GM03348 (cell line): Measurements from ENCODE around the gene LECT2.

Source experiments
- DNase-seq: peaks from one replicate; pipeline ENCODE4 v3.0.0; 2012; ENCODE audit warnings: low spot score

Gene LECT2

GRCh38 chr5:135934939-135935338 lies 19.8 kb downstream of the LECT2 start:
- no peak for DNase-seq

DNA sequence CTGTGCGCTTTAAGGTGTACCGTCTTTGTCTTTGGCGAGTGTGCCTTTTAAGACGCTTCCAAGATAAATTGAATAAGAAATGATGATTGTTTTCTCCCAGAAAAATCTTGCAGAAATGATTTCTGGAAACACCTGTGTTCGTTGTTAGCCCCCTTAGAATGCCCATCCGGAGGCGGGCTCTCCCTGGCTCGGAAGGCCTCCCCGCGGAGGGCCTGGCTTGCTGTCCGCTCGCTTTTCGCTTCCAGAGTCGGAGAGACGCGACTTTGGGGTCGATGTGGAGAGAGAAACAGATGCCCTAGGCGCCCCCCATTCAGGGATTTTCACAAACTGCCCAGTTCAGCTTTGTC lies 23.9 kb downstream of the LECT2 start:
- DNase-seq: no peak

DNA sequence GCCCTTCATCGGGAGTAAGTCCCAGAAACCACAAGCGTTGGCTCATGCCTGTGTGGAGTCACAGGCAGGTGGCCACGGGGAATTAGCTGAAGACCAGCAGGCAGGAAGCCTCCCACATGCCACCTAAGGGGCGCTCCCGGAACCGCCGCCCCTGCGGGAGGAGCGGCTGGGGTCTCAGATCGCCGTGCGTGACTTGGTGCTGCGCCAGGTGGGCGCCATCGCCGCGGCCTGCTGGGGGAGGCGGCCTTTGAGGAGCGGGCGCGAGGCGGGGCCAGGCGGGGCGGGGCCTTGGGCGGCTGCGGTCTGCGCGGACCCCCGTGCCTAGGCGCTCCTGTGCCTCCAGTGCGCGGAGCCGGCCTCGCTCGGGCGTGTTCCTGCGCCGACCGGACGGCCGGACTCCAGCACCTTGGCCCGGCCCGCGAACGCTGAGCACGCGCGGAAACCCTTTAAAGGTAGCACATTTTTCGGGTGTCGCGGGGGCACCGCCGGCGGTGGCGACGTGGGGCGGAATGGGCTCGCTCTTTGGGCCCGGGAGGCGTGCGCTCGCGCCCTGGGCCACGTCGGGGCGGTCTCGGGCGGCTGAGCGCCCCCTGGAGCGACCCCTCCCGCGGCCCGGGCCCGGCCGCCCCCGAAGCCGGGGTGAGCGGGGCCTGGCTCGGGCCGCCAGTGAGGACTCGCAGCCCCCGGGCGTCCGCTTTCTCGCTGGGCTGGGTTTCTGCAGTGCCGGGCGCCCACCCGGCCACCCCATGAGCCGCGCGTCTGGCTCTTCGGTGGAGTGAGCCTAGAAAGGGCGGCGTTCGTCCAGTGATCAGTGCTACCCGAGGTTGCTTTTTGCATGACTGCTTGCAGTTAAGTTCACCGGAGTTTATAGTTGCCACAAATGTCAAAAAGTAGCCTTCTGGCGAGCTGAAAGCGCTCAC lies 24.5 kb downstream of the LECT2 start:
- DNase-seq: peak; percentile 18

DNA sequence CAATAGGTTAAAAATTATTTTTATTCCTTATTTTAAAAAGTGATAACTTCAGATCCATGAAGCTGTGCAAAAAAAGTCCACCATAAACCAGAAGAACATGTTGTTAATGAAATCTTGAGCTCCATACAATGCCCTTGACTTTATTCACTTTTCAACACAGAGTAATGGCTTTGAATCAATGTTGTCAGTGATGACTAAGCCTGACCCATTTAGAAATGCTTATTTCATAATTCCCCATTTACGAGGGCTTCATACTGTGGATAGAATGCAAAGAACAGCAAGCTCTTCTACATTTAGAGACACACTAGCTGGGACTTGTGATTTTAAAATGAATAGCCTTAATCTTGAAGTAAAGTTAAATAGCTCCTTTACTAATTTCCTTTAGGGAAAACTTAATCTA lies 33.4 kb downstream of the LECT2 start:
- DNase-seq: peak; percentile 51

DNA sequence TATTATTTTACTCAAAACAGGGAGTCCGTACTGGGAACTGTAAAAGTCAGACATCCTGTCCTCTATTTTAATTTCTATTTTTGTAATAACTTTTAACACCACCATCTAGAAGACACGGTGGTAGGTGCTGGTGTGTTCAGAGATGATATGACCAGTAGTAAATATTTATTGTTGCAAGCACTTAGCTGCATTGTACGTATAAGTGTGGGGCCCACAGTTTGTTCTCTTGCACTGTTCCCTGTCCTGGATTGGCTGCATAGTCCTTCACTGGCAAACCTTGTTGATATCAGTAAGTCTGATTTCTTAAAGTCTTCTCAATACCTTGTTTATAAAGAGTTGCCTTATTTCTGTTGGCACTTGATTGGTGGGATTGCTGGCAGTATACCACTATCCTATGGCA lies 34.6 kb downstream of the LECT2 start:
- no peak for DNase-seq

DNA sequence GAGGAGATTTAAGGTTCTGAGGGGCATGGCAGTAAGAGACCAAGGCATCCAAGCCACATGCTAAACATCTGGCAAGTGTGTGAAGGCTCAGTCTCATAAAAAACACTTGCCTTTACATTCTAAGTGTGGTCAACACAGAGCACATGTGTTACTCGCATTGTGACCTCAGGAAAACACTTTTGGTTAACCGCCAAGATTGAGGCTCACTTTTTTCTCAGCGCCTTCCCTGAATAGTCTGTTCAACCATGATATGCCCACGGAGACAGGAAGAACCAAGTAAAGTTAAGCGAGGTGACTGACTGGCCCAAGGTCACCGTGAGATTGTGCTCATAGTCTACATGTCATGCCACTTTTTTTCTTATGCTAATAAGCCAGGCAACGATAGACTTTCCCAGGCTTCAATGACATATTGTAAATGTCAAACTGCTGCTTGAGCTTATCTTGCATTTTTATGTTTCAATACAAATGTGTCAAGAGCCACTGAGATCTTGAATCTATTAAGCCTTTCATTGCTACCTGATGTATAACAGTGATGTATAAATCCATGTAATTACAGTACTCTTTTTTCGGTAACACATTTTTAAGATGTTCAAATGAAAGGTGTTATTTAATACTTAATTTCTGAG lies 38.0 kb downstream of the LECT2 start:
- DNase-seq: no peak

- DNase-seq: no peak
Measured at GRCh38 chr5:135915466-135916001, 39.2 kb downstream of the LECT2 start.

GRCh38 chr5:135913713-135914626 lies 40.8 kb downstream of the LECT2 start:
- no peak for DNase-seq

DNA sequence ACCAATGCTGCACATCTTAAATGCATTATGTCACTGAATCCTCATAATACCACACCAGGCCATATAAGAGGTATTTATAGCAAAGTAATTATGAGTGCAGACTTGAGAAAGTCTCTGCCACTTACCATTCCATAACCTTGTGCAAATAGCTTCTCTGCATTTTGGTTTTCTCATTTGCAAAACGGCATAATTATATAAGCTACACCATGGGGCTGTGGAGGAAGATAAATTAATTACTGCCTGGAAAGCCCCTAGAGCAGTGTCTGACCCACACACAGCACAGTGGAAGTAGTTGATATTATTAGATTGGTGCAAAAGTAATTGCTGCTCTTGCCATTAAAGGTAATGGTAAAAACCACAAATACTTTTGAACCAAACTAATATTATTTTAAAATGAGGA lies 49.6 kb downstream of the LECT2 start:
- DNase-seq: no peak

DNA sequence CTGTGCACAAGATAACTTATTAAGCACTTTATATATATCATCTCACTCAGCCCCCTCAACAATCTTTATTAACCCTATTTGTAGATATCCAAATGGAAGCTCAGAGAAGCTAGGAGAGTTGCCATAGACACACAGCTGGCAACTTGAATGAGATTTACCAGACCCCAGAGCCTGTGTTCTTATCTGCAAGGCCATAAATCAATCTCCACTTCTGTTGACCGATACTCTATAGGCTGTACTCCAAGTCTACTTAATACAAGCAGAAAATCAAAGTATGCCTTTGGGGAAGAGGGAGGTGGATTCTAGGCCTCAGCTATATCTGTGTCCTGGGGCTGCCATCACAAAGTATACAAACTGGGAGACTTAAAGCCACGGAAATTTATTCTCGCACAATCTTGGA lies 53.1 kb downstream of the LECT2 start:
- no peak for DNase-seq

DNA sequence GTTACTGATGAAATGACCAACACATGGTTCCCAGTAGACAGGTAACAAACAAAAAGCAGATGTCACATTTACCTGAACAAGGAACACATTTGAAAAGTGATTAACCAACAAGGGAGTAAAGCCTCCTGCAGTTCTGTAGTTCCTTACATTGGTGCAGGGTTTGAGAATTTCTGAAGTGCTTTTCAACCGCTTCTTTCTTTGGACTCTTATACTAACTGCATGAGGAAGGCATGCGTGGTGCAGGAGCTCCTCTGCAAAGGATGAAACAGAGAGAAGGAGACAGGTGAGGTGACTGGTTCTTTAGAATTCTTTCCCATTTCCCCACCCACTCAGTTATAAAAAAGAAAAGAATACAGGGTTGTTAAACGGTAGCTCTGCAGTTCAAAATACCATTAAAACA lies 54.5 kb downstream of the LECT2 start:
- no peak for DNase-seq

DNA sequence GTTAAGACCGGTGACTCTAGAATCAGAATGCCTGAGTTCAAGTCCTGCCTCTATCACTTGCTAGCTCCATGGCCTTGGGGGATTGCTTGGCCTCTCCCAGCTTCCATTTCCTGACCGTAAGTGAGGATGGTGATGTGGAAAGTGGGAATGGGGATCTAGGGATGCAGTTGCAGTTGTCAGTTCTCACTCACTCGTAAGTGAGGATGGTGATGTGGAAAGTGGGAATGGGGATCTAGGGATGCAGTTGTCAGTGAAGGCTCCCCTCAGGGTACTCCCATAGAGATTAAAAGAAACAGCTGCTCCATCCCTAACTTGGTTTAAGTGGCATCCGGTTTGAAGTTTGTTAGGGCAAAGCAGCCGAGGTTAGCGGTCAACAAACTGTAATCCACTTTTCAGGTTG lies 56.1 kb downstream of the LECT2 start:
- DNase-seq: no peak
